ENCODE data around the gene TRPM2. TPM values are rescaled to one million over a fixed set of nuclear protein-coding genes. Genes with fewer than 3 reads are reported as not detected.

TRPM2 gene
- total and polyA plus RNA-seq, 2 of the 4 experiments (the other 2 are of a cell fraction) = not detected

- intact Hi-C loops (cut with micrococcal nuclease) = no loop called here
- no peak overlapping the region for H4K5ac ChIP-seq (ENCODE audit: low read depth, low read length)
Measured at GRCh38 chr21:44359396-44359795, 6.0 kb downstream of the TRPM2 start.

More at GRCh38 chr21:44359396-44359795, 6.0 kb downstream of the TRPM2 start:
- Histone ChIP-seq H3K27me3 (ENCODE audit: control insufficient read depth, insufficient read depth, low read length) (peaks cover 2% of the 10 kb centered on the region; the same call in 1 of the 2 replicates), H3K4ac (ENCODE audit: low read depth, low read length) (no peak overlapping the region), H2BK120ac (ENCODE audit: low read depth, low read length) (no peak overlapping the region), H4K20me1 (ENCODE audit: insufficient read depth, low read length) (no peaks in the 10 kb centered on the region), H4K91ac (ENCODE audit: insufficient read depth, low read depth, low read length) (no peak overlapping the region), H3K4me2 (ENCODE audit: low read depth, low read length) (no peak overlapping the region), H2BK20ac (ENCODE audit: low read depth, low read length) (no peak overlapping the region), H2AK5ac (ENCODE audit: low read depth, low read length) (no peak overlapping the region), H3K79me1 (ENCODE audit: low read depth in 1 of 2, low read length in 2 of 2) (no peaks in the 10 kb centered on the region), H3K9me3 (ENCODE audit: control insufficient read depth, insufficient read depth, low read length) (peaks cover 2% of the 10 kb centered on the region; the same call in 1 of the 2 replicates), H3K27ac (ENCODE audit: insufficient read depth, low read length) (no peak overlapping the region), H3K4me1 (ENCODE audit: control insufficient read depth, insufficient read depth, low read length) (no peaks in the 10 kb centered on the region), H3K4me3 (ENCODE audit: insufficient read depth, low read depth, low read length) (no peak overlapping the region), H2BK15ac (ENCODE audit: low read depth, low read length) (no peak overlapping the region), H2AK9ac (replicated peaks; ENCODE audit: low read depth, low read length, poor library complexity) (no peak overlapping the region), H3K56ac (ENCODE audit: extremely low read depth, insufficient read depth, low read length) (no peak overlapping the region), H3K14ac (replicated peaks; ENCODE audit: low read depth, low read length) (no peak overlapping the region), H3K9me1 (ENCODE audit: insufficient read depth, low read length) (no peaks in the 10 kb centered on the region), H3K9ac (ENCODE audit: low read depth, low read length) (no peak overlapping the region), H4K8ac (ENCODE audit: low read depth in 2 of 2, low read length in 2 of 2) (no peak overlapping the region), H3K23ac (ENCODE audit: low read depth, low read length) (no peak overlapping the region), H2BK5ac (ENCODE audit: low read depth, low read length, poor library complexity, severe bottlenecking) (no peak overlapping the region), H3K18ac (ENCODE audit: low read depth, low read length) (no peak overlapping the region), H3K36me3 (ENCODE audit: control insufficient read depth, insufficient read depth, low read length) (no peaks in the 10 kb centered on the region), H2AFZ (replicated peaks; ENCODE audit: low read length, poor library complexity) (no peak overlapping the region)
- ATAC-seq (ENCODE audit: low read depth) (no peak), DNase-seq (no peak)
- POLR2A ChIA-PET (ENCODE audit: unreplicated experiment) = no interaction called here
- in situ Hi-C loops (cut with MboI; ENCODE audit: low sequenced_read_pairs) = no loop called here
- WGBS, 2 experiments (ENCODE audit: extremely low coverage in 2 of 2, insufficient read length in 1 of 2) = no CpG with 5 or more reads among the region's 8 CpGs
- dilution Hi-C loops (cut with HindIII; ENCODE audit: low sequenced_read_pairs, unreplicated experiment) = no loop called here
- BruUV-seq (replicated peaks) = no TSS peak
- TF ChIP-seq ELK1 (IDR thresholded peaks at IDR 0.05; ENCODE audit: borderline replicate concordance, low read depth, low read length) (no peak), POLR2A (IDR thresholded peaks at IDR 0.05; ENCODE audit: low read depth, low read length) (no peak), RAD21 (IDR thresholded peaks at IDR 0.05; ENCODE audit: low read length) (no peak), BHLHE40 (IDR thresholded peaks at IDR 0.05; ENCODE audit: low read depth, low read length) (no peak), RFX5 (IDR thresholded peaks at IDR 0.05; ENCODE audit: low read depth, low read length) (no peak), SMC3 (IDR thresholded peaks at IDR 0.05; ENCODE audit: low read depth, low read length) (no peak), CEBPB (IDR thresholded peaks at IDR 0.05; ENCODE audit: low read depth, low read length) (no peak), NFE2L2 (IDR thresholded peaks at IDR 0.05; ENCODE audit: low read depth, low read length) (no peak), RCOR1 (IDR thresholded peaks at IDR 0.05; ENCODE audit: insufficient replicate concordance, low read length) (no peak), MAZ (IDR thresholded peaks at IDR 0.05; ENCODE audit: borderline replicate concordance, low read depth, low read length) (no peak), FOS (IDR thresholded peaks at IDR 0.05; ENCODE audit: low read depth, low read length) (no peak), MXI1 (IDR thresholded peaks at IDR 0.05; ENCODE audit: borderline replicate concordance, low read depth, low read length) (no peak), CHD1 (IDR thresholded peaks at IDR 0.05; ENCODE audit: low read depth, low read length) (no peak)
- TF ChIP-seq, protein P1, sequence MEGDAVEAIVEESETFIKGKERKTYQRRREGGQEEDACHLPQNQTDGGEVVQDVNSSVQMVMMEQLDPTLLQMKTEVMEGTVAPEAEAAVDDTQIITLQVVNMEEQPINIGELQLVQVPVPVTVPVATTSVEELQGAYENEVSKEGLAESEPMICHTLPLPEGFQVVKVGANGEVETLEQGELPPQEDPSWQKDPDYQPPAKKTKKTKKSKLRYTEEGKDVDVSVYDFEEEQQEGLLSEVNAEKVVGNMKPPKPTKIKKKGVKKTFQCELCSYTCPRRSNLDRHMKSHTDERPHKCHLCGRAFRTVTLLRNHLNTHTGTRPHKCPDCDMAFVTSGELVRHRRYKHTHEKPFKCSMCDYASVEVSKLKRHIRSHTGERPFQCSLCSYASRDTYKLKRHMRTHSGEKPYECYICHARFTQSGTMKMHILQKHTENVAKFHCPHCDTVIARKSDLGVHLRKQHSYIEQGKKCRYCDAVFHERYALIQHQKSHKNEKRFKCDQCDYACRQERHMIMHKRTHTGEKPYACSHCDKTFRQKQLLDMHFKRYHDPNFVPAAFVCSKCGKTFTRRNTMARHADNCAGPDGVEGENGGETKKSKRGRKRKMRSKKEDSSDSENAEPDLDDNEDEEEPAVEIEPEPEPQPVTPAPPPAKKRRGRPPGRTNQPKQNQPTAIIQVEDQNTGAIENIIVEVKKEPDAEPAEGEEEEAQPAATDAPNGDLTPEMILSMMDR (conservative IDR thresholded peaks at IDR 0.05; ENCODE audit: low read depth, low read length) = no peak
- TF ChIP-seq, protein P2, sequence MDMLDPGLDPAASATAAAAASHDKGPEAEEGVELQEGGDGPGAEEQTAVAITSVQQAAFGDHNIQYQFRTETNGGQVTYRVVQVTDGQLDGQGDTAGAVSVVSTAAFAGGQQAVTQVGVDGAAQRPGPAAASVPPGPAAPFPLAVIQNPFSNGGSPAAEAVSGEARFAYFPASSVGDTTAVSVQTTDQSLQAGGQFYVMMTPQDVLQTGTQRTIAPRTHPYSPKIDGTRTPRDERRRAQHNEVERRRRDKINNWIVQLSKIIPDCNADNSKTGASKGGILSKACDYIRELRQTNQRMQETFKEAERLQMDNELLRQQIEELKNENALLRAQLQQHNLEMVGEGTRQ (IDR thresholded peaks at IDR 0.05; ENCODE audit: low read depth, low read length) = no peak
- CTCF ChIA-PET = no interaction called here

Data from IMR-90 (cell line).